Liver (tissue), 9 donors: Measurements from ENCODE around the gene CLEC4C. TPM values are rescaled to one million over a fixed set of nuclear protein-coding genes. Genes with fewer than 3 reads are reported as not detected.

Source experiments
- DNase-seq: peaks from one replicate; pipeline ENCODE4 v3.0.0-alpha.2; 2017; ENCODE audit warnings: low spot score
- H3K27ac ChIP-seq, 2 donors: one replicate each; pipeline ENCODE4 v1.7.0; 2013; ENCODE audit warnings: inconsistent platforms in 2 of 2, low read length in 2 of 2, control low read depth in 1 of 2, low read depth in 1 of 2, mild to moderate bottlenecking in 1 of 2
- H3K27me3 ChIP-seq, 4 donors: one replicate each; pipeline versions ENCODE4 v1.6.1 to v1.7.0; 2013; ENCODE audit warnings: low read length in 3 of 4, inconsistent platforms in 1 of 4, mild to moderate bottlenecking in 1 of 4, moderate library complexity in 1 of 4; ENCODE audit not compliant: control insufficient read depth in 4 of 4, insufficient read depth in 4 of 4
- H3K36me3 ChIP-seq, 4 donors: one replicate each; pipeline versions ENCODE4 v1.6.1 to v1.7.0; 2013; ENCODE audit warnings: low read length in 3 of 4, mild to moderate bottlenecking in 3 of 4, low read depth in 1 of 4, moderate library complexity in 1 of 4; ENCODE audit not compliant: control insufficient read depth in 4 of 4, insufficient read depth in 3 of 4
- H3K4me1 ChIP-seq, 4 donors: one replicate each; pipeline versions ENCODE4 v1.6.1 to v1.7.0; 2013; ENCODE audit warnings: low read length in 3 of 4, mild to moderate bottlenecking in 3 of 4, moderate library complexity in 1 of 4; ENCODE audit not compliant: control insufficient read depth in 4 of 4, insufficient read depth in 4 of 4
- H3K4me3 ChIP-seq, 3 donors: one replicate each; pipeline versions ENCODE4 v1.6.1 to v1.7.0; 2013; ENCODE audit warnings: low read length in 3 of 3, control low read depth in 1 of 3, low read depth in 1 of 3, mild to moderate bottlenecking in 1 of 3
- H3K9ac ChIP-seq, 2 donors: one replicate each; pipeline ENCODE4 v1.7.0; 2013; ENCODE audit warnings: low read length in 2 of 2, mild to moderate bottlenecking in 2 of 2, moderate library complexity in 2 of 2, control low read depth in 1 of 2, low read depth in 1 of 2
- H3K9me3 ChIP-seq, 4 donors: one replicate each; pipeline versions ENCODE4 v1.6.1 to v1.7.0; 2013; ENCODE audit warnings: low read length in 3 of 4; ENCODE audit not compliant: control insufficient read depth in 4 of 4
- CTCF ChIP-seq: fragments of 150-350 bp; IDR thresholded peaks from 2 replicates; pipeline ENCODE4 v1.5.1; 2017; ENCODE audit warnings: improper control_type of control experiment, low read depth, low read length; ENCODE audit not compliant: missing input control
- EGR1 ChIP-seq, 2 donors: IDR thresholded peaks; 2 replicates each; pipeline ENCODE4 v1.6.1; 2016 to 2018; ENCODE audit warnings: antibody characterized with exemption in 2 of 2, low read depth in 2 of 2
- FOXA1 ChIP-seq: IDR thresholded peaks from 2 replicates; pipeline ENCODE4 v1.6.1; 2016; ENCODE audit warnings: antibody characterized with exemption
- FOXA2 ChIP-seq: IDR thresholded peaks from 2 replicates; pipeline ENCODE4 v1.6.1; 2016; ENCODE audit warnings: antibody characterized with exemption
- GABPA ChIP-seq, 2 donors: IDR thresholded peaks in 1 of 2; conservative IDR thresholded peaks in 1 of 2; 2 replicates each; pipeline ENCODE4 v1.6.1; 2016; ENCODE audit warnings: antibody characterized with exemption in 2 of 2, mild to moderate bottlenecking in 1 of 2, moderate library complexity in 1 of 2
- HNF4A ChIP-seq, 2 donors: conservative IDR thresholded peaks; 2 replicates each; pipeline ENCODE4 v1.6.1; 2016; ENCODE audit warnings: antibody characterized with exemption in 2 of 2, mild to moderate bottlenecking in 2 of 2
- HNF4G ChIP-seq: IDR thresholded peaks from 2 replicates; pipeline ENCODE4 v1.6.1; 2016; ENCODE audit warnings: antibody characterized with exemption
- JUND ChIP-seq, 2 donors: IDR thresholded peaks; 2 replicates each; pipeline ENCODE4 v1.6.1; 2016; ENCODE audit warnings: antibody characterized with exemption in 2 of 2
- MAX ChIP-seq: IDR thresholded peaks from 2 replicates; pipeline ENCODE4 v1.6.1; 2016; ENCODE audit warnings: antibody characterized with exemption
- NR2F2 ChIP-seq: IDR thresholded peaks from 2 replicates; pipeline ENCODE4 v1.6.1; 2016; ENCODE audit warnings: antibody characterized with exemption
- RAD21 ChIP-seq, 2 donors: IDR thresholded peaks; 2 replicates each; pipeline ENCODE4 v1.6.1; 2016; ENCODE audit warnings: antibody characterized with exemption in 2 of 2, mild to moderate bottlenecking in 2 of 2
- REST ChIP-seq: IDR thresholded peaks from 2 replicates; pipeline ENCODE4 v1.6.1; 2016; ENCODE audit warnings: antibody characterized with exemption, mild to moderate bottlenecking
- RXRA ChIP-seq, 2 donors: IDR thresholded peaks; 2 replicates each; pipeline ENCODE4 v1.6.1; 2017 to 2018; ENCODE audit warnings: antibody characterized with exemption in 2 of 2, mild to moderate bottlenecking in 1 of 2
- SP1 ChIP-seq: IDR thresholded peaks from 2 replicates; pipeline ENCODE4 v1.6.1; 2018; ENCODE audit warnings: antibody characterized with exemption, mild to moderate bottlenecking
- TAF1 ChIP-seq: conservative IDR thresholded peaks from 2 replicates; pipeline ENCODE4 v1.6.1; 2016; ENCODE audit warnings: antibody characterized with exemption, mild to moderate bottlenecking
- YY1 ChIP-seq: IDR thresholded peaks from 2 replicates; pipeline ENCODE4 v1.6.1; 2016; ENCODE audit warnings: antibody characterized with exemption, mild to moderate bottlenecking
- ZBTB33 ChIP-seq: IDR thresholded peaks from 2 replicates; pipeline ENCODE4 v1.6.1; 2016; ENCODE audit warnings: antibody characterized with exemption
- WGBS: extraction: QIAGEN DNeasy Blood & Tissue Kit; methylation state at CpG from one replicate; pipeline ENCODE4 v1.1.7; 2013; 5-methylcytosine and 5-hydroxymethylcytosine counted together
- polyA plus RNA-seq, 2 donors: library from polyadenylated mRNA; stranded (reverse) in 1 of 2; unstranded in 1 of 2; fragments of 200-250 nt in 1 of 2; fragments of >200 nt in 1 of 2; fragmentation: Nextera tagmentation in 1 of 2; extraction: Ambion mirVana in 1 of 2; gene quantifications; one replicate each; pipeline versions ENCODE4 v1.2.1 to v1.2.3, GENCODE V29; 2013 to 2015
- total RNA-seq, 2 donors: library from RNA; depleted of rRNA; stranded (reverse); fragments of >200 nt; gene quantifications; one replicate each; pipeline ENCODE4 v1.2.3, GENCODE V29; 2014
- TF ChIP-seq, protein P1 (sequence below): IDR thresholded peaks from 2 replicates; pipeline ENCODE4 v1.6.1; 2016; ENCODE audit warnings: antibody characterized with exemption
- donor health status: healthy.
- donor health status: healthy.
- donor health status: healthy.
- donor health status: healthy.
- donor health status: healthy.

The CLEC4C gene
- total and polyA plus RNA-seq, 4 donors, result 0.33 TPM; not detected in 3

DNA sequence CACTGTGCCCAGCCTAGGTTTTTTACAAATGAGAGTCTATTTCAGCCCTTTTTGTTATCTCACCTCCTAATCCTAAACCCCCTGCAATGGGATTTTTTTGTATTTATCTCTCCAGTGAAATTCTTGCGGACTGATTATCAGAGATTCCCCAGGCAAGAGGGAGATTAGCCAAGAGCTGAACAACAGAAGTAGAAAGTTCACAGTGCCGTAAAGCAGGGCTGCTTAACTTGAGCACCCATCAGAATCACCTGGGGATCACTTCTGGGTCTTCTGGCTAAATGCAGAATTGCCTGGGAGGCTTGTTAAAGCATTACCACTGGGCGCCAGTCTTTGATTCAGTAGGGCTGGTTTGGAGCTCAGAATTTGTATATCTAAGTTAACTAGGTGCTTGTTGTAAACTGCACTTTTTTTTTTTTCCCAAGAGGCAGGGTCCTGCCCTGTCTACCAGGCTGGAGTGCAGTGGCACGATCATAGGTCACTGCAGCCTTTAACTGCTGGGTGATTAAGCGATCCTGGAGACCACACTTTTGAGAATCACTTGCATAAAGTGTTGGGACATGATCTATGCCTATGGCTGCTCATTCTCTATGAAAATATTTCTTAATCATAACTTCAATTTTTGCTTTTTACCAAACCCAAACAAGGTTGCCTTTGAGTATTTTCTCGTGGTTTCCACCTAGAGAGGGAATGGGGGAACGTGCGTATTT, 37.1 kb downstream of the CLEC4C start:
- Histone ChIP-seq H3K27ac (no peak overlapping the region), H3K9me3 (no peaks in the 10 kb centered on the region), H3K36me3 (no peaks in the 10 kb centered on the region), H3K4me1 (no peaks in the 10 kb centered on the region), H3K27me3 (no peaks in the 10 kb centered on the region), H3K9ac (no peak overlapping the region), H3K4me3 (no peak overlapping the region)
- WGBS, result 56% methylated on average over 8 of the region's 8 CpGs
- TF ChIP-seq RAD21 (IDR thresholded peaks at IDR 0.05) (no peak), REST (no peak), CTCF (no peak), GABPA (IDR thresholded peaks at IDR 0.05 in 1 of 2, conservative IDR thresholded peaks at IDR 0.05 in 1 of 2) (no peak), HNF4A (conservative IDR thresholded peaks at IDR 0.05) (no peak), NR2F2 (no peak), FOXA2 (no peak), EGR1 (IDR thresholded peaks at IDR 0.05; ENCODE audit: low read depth in 2 of 2) (no peak), ZBTB33 (no peak), JUND (IDR thresholded peaks at IDR 0.05) (no peak), MAX (no peak), RXRA (IDR thresholded peaks at IDR 0.05) (no peak), HNF4G (no peak), YY1 (no peak), TAF1 (no peak), SP1 (no peak), FOXA1 (no peak)
- TF ChIP-seq, protein P1, sequence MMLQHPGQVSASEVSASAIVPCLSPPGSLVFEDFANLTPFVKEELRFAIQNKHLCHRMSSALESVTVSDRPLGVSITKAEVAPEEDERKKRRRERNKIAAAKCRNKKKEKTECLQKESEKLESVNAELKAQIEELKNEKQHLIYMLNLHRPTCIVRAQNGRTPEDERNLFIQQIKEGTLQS, result no peak
- DNase-seq, result no peak
